Hematopoietic multipotent progenitor cell treated with erythropoietin and hydrocortisone succinate and interleukin-3 and kit ligand, for 4 days (in vitro differentiated cells): ENCODE data around the gene GALM.
"Not testable (repeated sequence)": the region's sequence is repeated elsewhere in the genome, so short reads cannot be mapped to it uniquely, and the experiment has no call there.

ENCODE experiments used
- DNase-seq: peaks from one replicate; pipeline ENCODE4 v3.0.0-alpha.2; 2015

Gene GALM

GRCh38 chr2:38650012-38650411, 15.9 kb upstream of the GALM start:
- DNase-seq, result no peak

DNA sequence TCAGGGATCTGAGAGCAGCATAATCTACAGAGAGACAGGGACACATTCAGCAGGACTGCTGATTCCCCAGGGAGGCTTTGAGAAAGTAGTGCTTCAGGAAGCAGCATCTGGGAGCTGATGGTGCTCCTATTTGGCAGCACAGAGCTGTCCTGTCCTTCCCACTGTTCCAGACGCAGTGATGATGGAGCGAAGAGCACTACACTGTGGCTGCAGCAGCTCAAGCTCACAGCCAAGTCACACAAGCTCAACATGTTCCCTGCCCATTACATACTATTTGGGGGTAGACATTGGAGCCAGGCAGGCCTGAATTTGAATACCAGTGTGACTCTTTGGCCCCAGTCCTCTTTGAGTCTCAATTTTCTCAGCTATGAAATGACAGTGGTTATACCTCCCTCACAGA, 15.2 kb upstream of the GALM start:
- no peak for DNase-seq

GRCh38 chr2:38652431-38653273, 13.3 kb upstream of the GALM start:
- DNase-seq, result peak; percentile 92

DNA sequence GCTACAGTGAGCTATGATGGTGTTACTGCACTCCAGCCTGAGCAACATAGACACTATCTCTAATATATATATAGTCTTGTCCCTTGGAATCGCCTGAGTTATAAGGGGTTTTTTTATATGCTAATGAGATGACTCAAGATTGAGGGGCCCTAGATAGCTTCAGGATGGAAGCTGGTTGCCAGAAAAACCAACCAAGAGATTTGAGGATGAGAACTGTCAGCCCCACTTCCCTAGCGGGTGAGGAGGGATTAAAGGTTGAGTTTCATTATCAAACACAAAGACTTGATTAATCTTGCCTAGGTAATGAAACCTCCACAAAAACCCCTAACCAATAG, 12.6 kb upstream of the GALM start:
- DNase-seq, result no peak

DNA sequence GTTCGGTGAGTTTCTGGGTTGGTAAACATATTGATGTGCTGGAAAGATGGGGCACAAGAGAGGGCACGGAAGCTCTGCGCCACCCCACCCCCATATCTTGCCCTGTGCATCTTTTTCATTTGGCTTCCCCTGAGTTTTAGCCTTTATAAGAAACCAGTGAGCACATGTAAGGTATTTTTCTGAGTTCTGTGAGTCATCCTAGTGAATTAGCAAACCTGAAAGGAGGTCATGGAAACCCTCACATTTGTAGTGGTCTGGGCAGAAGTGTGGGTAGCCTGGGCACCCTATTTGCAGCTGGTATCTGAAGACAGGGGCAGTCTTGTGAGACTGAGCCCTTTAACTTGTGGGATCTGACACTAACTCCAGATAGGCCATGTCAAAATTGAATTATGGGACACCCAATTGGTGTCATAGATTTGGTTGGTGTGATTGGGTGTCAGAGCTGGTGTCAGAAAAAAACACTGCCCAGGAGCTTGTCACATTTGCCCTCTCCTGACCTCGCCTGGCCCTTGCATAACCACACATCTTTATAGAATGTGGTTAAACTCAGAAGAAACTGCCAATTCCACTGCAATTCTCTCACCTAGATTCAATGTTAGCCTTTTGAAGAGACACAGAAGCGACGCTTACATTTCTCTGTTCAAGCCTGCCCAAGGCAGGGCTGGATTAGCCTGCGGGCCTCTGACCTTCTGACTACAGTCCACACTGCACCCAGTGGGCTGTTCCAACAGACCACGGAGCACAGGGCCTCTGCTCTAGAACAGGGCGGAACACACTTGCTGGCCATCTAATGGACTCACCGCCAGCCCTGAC, 12.0 kb upstream of the GALM start:
- DNase-seq, result peak; percentile 77

DNA sequence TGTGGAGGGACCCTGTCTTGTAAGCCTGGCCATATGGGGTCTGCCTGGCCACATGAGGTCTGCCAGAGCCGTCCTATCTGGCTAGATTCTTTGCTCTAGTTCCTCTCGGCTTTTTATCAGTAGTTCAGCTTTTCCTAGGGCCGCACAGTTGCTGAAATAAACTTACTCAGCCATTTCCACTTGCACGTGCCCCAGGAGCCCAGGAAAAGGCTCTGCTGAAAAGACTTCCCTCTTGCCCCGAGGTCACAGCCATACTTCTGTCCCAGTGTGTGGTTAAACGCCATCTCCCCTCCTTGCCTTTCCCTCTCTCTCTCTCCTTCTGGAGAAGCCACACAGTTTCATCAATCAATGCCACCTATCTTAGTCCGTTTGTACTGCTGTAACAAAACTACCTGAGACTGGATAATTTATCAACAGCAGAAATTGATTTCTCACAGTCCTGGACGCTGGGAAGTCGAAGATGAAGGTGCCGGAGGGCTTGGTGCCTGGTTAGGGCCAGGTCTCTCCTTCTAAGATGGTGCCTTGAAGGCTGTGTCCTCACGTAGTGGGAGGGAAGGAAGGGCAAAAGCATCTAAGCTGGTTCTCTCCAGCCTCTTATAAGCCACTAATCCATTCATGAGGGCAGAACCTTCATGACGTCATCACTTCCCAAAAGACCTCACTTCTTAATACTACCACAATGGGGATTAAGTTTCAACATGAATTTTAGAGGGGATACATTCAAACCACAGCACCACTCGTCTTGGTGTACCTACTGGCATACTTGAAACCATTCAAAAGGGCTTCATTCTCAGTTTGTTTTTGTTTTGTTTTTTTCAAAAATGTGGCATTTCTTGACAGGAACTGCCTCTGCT, 11.2 kb upstream of the GALM start:
- DNase-seq, result peak; percentile 58

DNA sequence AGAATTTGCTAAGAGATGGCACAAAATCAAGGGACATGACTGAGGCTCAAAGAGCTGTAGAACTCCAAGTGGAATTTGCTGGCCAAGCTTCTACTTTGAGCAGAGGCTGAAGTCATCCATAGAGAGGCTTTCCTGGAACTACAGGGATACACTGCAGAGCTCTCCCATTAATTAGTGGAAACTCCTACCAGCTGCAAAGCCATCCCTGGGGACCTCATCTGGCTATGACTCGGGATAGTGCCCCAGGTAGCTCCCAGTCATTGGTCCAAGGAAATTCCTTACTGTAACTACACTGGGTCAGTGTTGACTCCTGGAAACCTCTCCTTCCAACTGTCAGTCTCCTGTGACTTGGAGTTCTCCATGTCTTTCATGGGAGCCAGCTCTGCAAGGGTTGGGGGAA, 10.5 kb upstream of the GALM start:
- no peak for DNase-seq

DNA sequence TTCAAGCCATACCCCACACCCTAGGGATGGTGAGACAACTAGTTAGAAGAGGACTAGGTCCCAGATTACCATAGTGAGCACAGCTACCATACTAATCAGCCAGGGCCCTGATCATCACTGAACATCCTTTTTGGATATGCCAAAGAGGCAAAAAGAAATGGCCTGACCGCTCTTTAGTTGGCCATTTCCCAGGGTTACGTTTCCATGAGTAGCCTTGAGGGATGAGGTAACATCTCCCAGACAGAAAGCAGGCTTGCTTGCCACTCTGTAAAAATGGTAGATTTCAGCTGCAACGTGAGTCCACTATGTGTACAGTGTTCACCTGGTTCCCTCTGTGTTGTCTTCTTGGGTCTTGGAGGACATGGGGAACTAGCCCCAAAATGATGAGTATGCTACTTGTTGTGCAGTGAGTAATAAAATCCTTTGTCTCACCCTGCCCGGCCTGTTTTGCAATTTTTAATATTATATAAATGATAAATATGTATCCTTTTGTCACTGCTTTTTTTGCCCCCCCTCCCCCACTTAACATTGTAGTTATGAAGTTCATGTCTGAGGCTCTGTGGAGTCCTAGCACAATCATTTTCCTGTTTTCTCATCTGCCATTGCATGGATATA, 8.9 kb upstream of the GALM start:
- DNase-seq, result peak; percentile 23

GRCh38 chr2:38658613-38659012, 7.3 kb upstream of the GALM start:
- DNase-seq, result peak; percentile 25

- DNase-seq, result no peak
Measured at GRCh38 chr2:38659115-38659514, 6.8 kb upstream of the GALM start.

GRCh38 chr2:38660282-38660681, 5.6 kb upstream of the GALM start:
- DNase-seq, result no peak

- no peak for DNase-seq
Measured at GRCh38 chr2:38661306-38661705, 4.6 kb upstream of the GALM start.

DNA sequence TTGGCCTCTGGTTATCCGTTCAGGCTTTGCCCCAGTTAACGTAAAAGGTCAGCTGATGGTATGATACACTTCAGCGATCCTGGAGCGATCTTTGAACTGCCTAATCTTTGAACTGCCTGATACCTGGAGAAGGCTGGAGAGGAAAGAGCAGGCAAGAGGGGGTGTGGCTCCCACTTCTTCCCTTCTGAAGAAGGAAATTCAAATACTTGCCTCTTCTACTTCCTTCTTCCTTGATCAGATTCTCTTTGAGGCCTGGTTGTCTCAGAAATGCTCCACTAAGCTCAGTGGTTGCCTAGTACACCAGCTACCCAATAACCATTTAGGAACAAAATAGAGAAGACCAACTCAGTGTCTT, 619 bp downstream of the GALM start:
- peak; percentile 50 for DNase-seq

GRCh38 chr2:38668092-38668491, 2.2 kb downstream of the GALM start:
- no peak for DNase-seq

GRCh38 chr2:38668779-38669479, 3.0 kb downstream of the GALM start:
- peak; percentile 34 for DNase-seq

- DNase-seq, result no peak
Measured at GRCh38 chr2:38671303-38671702, 5.4 kb downstream of the GALM start.

DNA sequence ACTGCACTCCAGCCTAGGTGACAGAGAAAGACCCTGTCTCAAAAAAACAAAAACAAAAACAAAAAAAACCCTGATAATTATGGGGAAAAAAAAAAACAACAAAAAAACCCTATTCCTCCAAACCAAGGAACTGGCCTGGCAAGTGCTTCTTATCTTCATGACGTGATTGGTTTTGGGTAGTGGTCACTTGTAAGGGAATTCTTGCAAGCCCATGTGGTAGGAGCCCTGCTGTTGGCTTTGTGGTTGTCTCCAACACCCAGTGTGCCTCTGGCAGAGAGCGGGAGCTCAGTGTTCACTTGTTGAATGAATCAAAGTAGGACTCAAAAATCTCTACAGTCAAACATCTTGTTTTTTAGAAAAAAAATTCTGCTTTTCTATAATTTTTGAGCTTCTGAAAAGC, 6.0 kb downstream of the GALM start:
- DNase-seq, result peak; percentile 10

DNA sequence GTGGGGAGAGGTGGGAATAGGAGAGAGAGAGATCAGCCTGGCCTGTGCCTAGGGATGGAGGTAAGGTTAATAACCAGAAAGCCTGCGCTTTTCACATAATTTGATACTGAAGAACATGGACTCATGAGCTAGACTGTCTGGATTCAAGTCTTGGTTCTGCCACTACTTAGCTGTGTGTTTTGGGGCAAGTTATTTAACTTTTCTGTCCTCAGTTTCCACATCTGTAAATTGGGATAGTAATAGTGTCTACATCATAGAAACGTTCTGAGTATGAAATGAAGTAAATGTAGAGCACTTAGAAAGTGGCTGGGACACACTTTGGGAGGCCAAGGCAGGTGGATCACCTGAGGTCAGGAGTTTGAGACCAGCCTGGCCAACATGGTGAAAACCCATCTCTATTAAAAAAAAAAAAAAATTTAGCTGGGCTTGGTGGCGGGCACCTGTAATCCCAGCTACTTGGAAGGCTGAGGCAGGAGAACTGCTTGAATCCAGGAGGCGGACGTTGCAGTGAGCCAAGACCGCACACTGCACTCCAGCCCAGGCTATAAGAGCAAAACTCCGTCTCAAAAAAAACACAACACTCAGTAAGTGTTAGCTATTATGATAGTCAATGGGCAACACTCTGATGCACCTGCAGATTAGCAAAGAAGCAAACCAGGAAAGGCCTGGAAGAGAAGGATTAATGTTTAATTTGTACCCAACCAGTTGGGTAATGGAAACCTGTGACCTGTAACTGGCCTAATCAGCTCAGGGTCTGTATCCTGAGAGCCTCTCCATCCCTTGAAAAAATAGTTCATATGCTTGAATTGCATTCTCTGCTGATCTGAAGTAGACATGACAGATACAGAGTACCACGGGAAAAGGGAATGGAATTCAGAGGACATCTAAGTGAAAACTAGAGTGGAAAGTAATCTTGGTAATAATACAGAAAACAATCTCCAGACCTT, 6.8 kb downstream of the GALM start:
- DNase-seq, result no peak

- DNase-seq, result no peak
Measured at GRCh38 chr2:38676681-38677080, 10.8 kb downstream of the GALM start.

GRCh38 chr2:38680868-38681267, 15.0 kb downstream of the GALM start:
- not testable (repeated sequence) for DNase-seq

DNA sequence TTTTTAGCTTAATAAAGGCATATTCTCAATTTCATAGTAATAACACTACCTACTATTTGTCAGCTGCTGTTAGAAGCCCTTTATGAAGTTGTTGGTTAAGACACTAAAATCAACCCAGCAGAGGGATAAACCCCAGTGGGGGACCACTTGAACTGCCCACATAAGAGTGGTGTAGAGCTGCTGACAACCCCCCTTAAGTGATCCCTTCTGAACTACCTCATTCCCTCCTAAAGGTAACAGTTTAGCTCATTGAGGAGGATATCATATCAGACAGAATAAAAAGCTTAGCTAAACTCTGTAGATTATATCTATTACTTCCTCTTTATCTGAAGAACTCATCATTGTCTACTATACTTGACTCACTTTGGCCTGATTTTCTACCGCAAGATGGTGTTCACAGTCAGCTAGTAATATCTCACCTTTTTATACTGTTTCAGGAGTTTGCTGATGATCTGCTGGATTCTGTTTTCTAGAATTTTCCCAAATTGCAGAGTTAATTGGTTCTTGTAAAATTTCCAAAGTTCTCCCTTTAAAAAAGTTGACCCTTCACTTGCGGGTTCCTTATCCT, 16.2 kb downstream of the GALM start:
- DNase-seq, result peak; percentile 40
